Coronary artery (tissue), 2 donors: ENCODE measurements around the gene TMUB2.

Experiments used
- DNase-seq: peaks from one replicate; pipeline ENCODE4 v3.0.0-alpha.2; 2017; ENCODE audit warnings: low spot score
- H3K27ac ChIP-seq, 2 donors: fragments of 200-600 bp; sonication (generic); one replicate each; pipeline ENCODE4 v1.5.1; 2016 to 2019
- H3K4me3 ChIP-seq: fragments of 200-600 bp; sonication (generic); 2 replicates; pipeline ENCODE4 v1.5.1; 2016; ENCODE audit warnings: mild to moderate bottlenecking, moderate library complexity
- TF ChIP-seq, protein P1 (sequence below): fragments of 200-600 bp; sonication (generic); IDR thresholded peaks from one replicate; pipeline ENCODE4 v1.5.1; 2019; ENCODE audit warnings: antibody characterized with exemption

Gene TMUB2

DNA sequence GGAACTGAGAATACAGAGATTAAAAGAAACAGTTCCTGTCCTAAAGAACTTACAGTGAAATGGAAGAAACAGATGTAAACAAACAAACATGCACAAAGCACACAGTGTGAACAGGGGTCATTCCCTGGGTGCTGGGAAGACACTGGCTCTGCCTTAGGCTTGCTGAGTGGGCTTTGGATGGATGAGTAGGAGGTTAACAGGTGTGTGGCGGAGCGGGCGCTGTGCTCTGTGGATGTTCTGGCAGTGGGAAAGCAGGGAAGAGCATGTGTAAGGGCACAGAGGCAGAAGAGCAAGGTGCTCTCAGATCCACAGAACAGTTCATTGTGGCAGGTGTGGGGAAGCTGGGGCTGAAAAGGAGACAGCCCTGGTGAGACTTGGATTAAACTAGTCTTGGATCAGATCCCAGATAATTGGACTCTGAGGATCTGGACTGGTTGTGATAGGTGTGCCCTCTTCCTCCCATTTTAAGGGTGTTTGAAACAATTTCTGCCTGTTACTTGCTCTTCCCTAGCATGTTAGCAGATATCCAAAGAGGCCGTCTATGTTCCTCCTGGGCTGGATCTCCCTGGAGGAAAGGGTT, 36.9 kb upstream of the TMUB2 start:
- Histone ChIP-seq H3K4me3 (no peak overlapping the region), H3K27ac (no peak overlapping the region)
- DNase-seq: no peak
- TF ChIP-seq, protein P1, sequence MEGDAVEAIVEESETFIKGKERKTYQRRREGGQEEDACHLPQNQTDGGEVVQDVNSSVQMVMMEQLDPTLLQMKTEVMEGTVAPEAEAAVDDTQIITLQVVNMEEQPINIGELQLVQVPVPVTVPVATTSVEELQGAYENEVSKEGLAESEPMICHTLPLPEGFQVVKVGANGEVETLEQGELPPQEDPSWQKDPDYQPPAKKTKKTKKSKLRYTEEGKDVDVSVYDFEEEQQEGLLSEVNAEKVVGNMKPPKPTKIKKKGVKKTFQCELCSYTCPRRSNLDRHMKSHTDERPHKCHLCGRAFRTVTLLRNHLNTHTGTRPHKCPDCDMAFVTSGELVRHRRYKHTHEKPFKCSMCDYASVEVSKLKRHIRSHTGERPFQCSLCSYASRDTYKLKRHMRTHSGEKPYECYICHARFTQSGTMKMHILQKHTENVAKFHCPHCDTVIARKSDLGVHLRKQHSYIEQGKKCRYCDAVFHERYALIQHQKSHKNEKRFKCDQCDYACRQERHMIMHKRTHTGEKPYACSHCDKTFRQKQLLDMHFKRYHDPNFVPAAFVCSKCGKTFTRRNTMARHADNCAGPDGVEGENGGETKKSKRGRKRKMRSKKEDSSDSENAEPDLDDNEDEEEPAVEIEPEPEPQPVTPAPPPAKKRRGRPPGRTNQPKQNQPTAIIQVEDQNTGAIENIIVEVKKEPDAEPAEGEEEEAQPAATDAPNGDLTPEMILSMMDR: no peak

DNA sequence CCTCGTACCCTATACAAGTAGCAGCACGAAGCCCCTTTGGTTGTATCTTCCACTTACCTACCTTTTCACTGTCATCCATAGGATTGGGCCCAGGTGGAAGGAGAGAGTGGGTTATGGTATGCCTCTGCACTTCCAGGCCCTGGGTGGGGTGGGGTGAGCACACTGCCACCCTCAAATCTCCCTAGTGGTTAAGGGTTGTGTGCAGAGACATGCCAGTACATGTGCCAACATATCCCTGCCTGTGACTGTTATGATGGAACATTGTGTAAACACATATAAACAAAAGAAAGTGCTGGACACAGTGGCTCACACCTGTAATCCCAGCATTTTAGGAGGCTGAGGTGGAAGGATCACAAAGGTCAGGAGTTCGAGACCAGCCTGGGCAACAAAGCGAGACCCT, 33.9 kb upstream of the TMUB2 start:
- H3K4me3 ChIP-seq: no peak overlapping the region
- DNase-seq: no peak
- TF ChIP-seq, protein P1: no peak
- H3K27ac ChIP-seq: no peak overlapping the region

DNA sequence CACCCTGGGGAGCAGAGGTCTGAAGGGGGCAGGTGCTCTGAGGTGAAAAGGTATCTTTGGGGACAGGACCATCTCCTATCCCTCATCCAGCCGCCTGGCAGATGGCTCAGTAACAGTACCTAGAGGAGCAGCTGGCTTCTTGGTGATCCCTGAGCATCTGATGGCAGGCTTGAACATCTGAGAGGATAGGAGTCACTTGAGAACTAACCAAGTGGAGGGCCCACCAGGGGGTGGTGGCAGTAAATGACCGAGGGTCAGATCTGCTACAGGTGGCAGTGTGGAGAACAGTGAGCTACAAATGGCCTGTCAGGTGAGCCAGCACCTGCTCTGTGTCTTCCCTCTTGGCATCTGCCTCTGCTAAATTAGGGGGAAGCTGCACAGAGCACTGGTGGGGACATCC, 31.3 kb upstream of the TMUB2 start:
- Histone ChIP-seq H3K27ac (no peak overlapping the region), H3K4me3 (no peak overlapping the region)
- TF ChIP-seq, protein P1: no peak
- no peak for DNase-seq

DNA sequence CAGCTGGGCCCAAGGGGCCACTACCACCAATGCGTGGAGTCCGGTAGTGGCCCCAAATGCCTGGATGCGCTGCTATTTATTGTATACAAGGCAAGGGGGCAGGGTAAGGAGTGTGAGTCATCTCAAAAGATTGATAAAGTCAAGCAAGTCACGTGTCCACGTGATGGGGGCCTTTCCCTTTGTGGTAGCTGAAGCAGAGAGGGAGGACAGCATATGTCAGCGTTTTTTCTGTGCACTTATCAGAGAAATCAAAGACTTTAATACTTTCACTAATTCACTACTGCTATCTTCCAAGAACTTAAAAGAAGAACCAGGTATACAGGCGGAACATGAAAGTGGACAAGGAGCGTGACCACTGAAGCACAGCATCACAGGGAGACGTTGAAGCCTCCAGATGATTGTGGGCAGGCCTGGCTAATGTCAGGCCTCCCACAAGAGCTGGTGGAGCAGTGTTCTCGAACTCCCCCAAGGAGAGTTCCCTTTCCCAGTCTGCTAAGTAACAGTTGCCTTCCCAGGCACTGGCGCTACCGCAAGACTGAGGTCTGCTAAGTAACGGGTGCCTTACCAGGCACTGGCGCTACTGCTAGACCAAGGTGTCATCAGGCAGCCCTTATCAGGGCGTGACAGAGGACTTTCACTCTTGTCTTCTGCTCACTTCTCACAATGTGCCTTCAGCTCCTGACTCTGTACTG, 27.1 kb upstream of the TMUB2 start:
- no peak for DNase-seq
- H3K4me3 ChIP-seq: no peak overlapping the region
- no peak overlapping the region for H3K27ac ChIP-seq
- TF ChIP-seq, protein P1: no peak

DNA sequence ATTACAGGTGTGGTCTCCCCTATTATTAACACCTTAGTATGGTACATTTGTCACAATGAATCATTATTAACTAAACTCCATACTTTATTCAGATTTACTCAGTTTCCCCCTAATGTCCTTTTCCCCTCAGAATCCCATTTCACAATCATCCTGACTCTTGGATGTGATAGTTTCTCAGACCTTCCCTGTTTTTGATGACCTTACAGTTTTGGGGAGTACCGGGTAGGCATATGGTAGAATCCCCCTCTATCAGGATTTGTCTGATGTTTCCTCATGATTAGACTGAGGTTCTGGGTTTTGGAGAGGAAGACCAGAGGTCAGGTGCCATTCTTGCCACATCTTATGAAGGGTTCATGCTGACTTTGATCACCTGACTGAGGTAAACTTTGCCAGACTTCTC, 22.3 kb upstream of the TMUB2 start:
- Histone ChIP-seq H3K27ac (no peak overlapping the region), H3K4me3 (no peak overlapping the region)
- TF ChIP-seq, protein P1: no peak
- no peak for DNase-seq

DNA sequence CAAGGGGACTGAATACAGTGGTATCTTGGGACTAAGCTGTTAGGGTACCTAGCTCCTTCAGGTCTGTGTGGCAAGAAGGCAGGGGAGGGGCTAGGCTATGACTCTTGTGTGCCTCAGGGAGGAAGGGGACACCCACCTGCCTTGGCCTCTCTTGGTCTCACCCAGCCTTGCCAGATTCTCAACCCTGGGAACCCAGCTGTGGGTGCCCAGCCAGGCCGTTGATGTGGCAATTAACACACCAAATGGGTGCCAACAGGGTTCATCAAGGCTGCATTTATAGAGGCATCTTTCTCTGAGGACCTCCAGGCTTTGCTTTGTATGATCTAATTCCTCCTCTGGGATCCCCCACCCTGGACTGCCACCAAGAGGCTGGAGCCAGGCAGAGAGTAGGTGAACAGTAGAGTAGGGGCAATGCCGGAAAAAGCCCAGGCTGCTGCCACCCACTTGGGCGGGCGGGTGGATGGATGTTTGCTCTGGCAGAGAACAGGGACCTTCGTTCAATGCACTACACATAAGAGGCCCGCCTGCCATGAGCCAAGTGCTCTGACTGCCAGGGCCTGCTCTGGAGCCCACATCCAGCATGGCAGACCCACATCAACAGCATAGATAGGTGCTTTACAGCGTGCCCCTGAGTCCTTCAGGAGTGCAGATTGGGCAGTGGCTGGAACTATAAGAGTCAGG, 19.5 kb upstream of the TMUB2 start:
- Histone ChIP-seq H3K4me3 (no peak overlapping the region), H3K27ac (no peak overlapping the region)
- TF ChIP-seq, protein P1: no peak
- DNase-seq: no peak

DNA sequence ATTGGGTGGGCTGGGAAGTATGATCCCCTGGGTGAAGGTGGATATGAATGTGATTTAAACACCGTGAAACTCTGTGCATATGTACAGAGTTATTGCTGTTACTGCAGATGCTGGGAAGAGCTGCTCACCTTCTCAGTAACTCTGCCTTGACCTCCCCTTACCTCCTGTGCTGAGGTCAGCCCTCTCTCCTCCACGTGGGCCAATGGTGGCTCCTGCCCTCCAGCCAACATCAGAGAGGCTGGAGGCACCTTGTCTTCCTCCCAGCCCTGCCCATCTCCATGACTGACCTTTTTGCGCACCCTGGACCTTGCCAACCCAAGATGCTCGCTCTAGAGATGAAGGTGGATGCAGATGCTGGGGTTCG, 16.7 kb upstream of the TMUB2 start:
- TF ChIP-seq, protein P1: no peak
- Histone ChIP-seq H3K27ac (peak overlapping the region; percentile 77 to 83), H3K4me3 (peak overlapping the region; percentile 67)
- DNase-seq: no peak
